ENCODE results near the gene CAPS2.

The CAPS2 gene

DNA sequence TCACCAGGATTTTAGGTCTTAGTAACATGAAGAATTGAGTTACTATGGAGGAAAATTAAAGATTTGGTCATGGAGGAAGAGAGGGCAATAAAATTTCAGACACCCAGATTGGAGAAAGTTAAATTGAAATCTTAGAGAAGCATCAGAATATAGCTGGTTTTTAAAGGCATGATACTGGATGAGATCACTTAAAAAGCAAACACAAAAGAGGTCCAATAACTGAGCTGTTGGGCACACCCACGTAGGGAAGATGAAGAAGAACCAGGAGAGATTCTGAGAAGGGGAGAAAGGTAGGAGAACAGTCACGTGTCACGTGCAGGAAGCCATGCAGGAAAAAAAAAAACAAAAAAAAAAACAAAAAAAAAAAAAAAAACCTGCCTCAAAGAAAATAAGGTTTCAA, 18.8 kb downstream of the CAPS2 start:
- Histone ChIP-seq H3K27me3 (ENCODE audit: insufficient read depth, low read length, poor library complexity, severe bottlenecking) (no peaks in the 10 kb centered on the region), H3K9me2 (replicated peaks; ENCODE audit: low read depth, low read length) (no peaks in the 10 kb centered on the region), H3K9me3 (ENCODE audit: insufficient read depth, low read depth, low read length) (no peaks in the 10 kb centered on the region), H3K9ac (ENCODE audit: low read depth, low read length, poor library complexity, severe bottlenecking) (no peak overlapping the region), H3K79me2 (ENCODE audit: insufficient read depth, low read length) (no peaks in the 10 kb centered on the region), H3K4me2 (ENCODE audit: low read depth, low read length, poor library complexity, severe bottlenecking) (no peak overlapping the region), H3F3A (ENCODE audit: low read depth) (no peaks in the 10 kb centered on the region), H3K4me1 (ENCODE audit: insufficient read depth, low read length, poor library complexity, severe bottlenecking) (no peaks in the 10 kb centered on the region), H3K4me3 (ENCODE audit: low read length, poor library complexity, severe bottlenecking) (no peak overlapping the region), H3K36me3 (ENCODE audit: insufficient read depth, low read length) (no peaks in the 10 kb centered on the region), H2AFZ (ENCODE audit: low read length) (no peak overlapping the region), H4K20me1 (ENCODE audit: insufficient read depth, low read length, poor library complexity, severe bottlenecking) (no peaks in the 10 kb centered on the region)
- TF ChIP-seq EZH2phosphoT487 (IDR thresholded peaks at IDR 0.05; ENCODE audit: borderline replicate concordance): no peak
- TF ChIP-seq CTCF (conservative IDR thresholded peaks at IDR 0.05; ENCODE audit: low read length): no peak

- Histone ChIP-seq H3K9me2 (replicated peaks; ENCODE audit: low read depth, low read length) (no peaks in the 10 kb centered on the region), H2AFZ (ENCODE audit: low read length) (no peak overlapping the region), H3K4me3 (ENCODE audit: low read length, poor library complexity, severe bottlenecking) (no peak overlapping the region), H4K20me1 (ENCODE audit: insufficient read depth, low read length, poor library complexity, severe bottlenecking) (no peaks in the 10 kb centered on the region), H3K4me2 (ENCODE audit: low read depth, low read length, poor library complexity, severe bottlenecking) (no peak overlapping the region), H3K4me1 (ENCODE audit: insufficient read depth, low read length, poor library complexity, severe bottlenecking) (no peaks in the 10 kb centered on the region), H3F3A (ENCODE audit: low read depth) (no peaks in the 10 kb centered on the region), H3K27me3 (ENCODE audit: insufficient read depth, low read length, poor library complexity, severe bottlenecking) (no peaks in the 10 kb centered on the region), H3K79me2 (ENCODE audit: insufficient read depth, low read length) (no peaks in the 10 kb centered on the region), H3K9ac (ENCODE audit: low read depth, low read length, poor library complexity, severe bottlenecking) (no peak overlapping the region), H3K36me3 (ENCODE audit: insufficient read depth, low read length) (no peaks in the 10 kb centered on the region), H3K9me3 (ENCODE audit: insufficient read depth, low read depth, low read length) (no peaks in the 10 kb centered on the region)
- no peak for TF ChIP-seq CTCF (conservative IDR thresholded peaks at IDR 0.05; ENCODE audit: low read length)
- no peak for TF ChIP-seq EZH2phosphoT487 (IDR thresholded peaks at IDR 0.05; ENCODE audit: borderline replicate concordance)
Observed at GRCh38 chr12:75308279-75308678, 21.8 kb downstream of the CAPS2 start.

DNA sequence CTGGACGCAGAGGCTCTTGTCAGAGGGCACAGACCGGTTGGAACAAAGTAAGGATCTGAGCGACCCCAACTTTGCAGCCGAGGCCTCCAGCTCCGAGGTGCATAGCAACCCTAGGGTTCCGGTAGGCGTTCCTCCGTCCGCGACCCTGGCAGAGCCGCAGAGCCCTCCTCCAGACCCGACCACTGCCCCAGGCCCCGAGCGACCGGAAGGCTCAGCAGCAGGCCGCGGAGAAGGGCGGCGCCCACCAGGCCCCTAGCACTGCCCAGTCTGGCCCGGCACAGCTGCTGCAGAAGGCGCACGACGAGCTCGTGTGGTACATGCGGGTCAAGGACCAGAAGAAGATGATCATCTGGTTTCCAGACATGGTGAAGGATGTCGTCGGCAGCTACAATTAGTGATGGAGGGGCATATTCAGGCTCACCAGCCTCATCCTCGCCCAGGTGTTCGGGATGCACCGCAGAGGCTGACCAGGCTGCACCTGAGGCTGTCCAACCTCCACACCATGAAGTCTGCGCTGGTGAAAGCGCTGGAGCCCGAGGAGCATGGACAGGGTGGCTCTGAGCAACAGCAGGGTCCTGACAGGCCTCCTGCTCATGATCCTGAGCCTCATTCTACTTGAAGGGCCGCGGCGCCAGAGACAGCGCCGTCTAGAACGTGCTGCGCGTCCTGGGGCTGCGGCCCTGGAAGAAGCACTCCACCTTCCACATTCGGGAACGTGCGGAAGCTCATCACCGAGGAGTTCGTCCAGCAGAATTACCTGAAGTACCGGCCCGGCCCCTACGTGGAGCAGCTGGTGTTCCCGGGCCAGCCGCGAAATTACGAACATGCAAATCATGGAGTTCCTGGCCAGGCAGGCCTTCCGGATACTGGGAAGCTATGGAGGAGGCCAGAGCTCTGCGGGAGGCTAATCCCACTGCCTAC, 24.5 kb downstream of the CAPS2 start:
- no peaks in the 10 kb centered on the region for H3K9me2 ChIP-seq (replicated peaks; ENCODE audit: low read depth, low read length)
- no peaks in the 10 kb centered on the region for H4K20me1 ChIP-seq (ENCODE audit: insufficient read depth, low read length, poor library complexity, severe bottlenecking)
- H3K79me2 ChIP-seq (ENCODE audit: insufficient read depth, low read length): no peaks in the 10 kb centered on the region
- H3K4me3 ChIP-seq (ENCODE audit: low read length, poor library complexity, severe bottlenecking): no peak overlapping the region
- no peak overlapping the region for H3K4me2 ChIP-seq (ENCODE audit: low read depth, low read length, poor library complexity, severe bottlenecking)
- no peak overlapping the region for H2AFZ ChIP-seq (ENCODE audit: low read length)
- H3K36me3 ChIP-seq (ENCODE audit: insufficient read depth, low read length): no peaks in the 10 kb centered on the region
- no peaks in the 10 kb centered on the region for H3K9me3 ChIP-seq (ENCODE audit: insufficient read depth, low read depth, low read length)
- H3K4me1 ChIP-seq (ENCODE audit: insufficient read depth, low read length, poor library complexity, severe bottlenecking): no peaks in the 10 kb centered on the region
- TF ChIP-seq CTCF (conservative IDR thresholded peaks at IDR 0.05; ENCODE audit: low read length): no peak
- no peak for TF ChIP-seq EZH2phosphoT487 (IDR thresholded peaks at IDR 0.05; ENCODE audit: borderline replicate concordance)
- H3K9ac ChIP-seq (ENCODE audit: low read depth, low read length, poor library complexity, severe bottlenecking): no peak overlapping the region
- no peaks in the 10 kb centered on the region for H3K27me3 ChIP-seq (ENCODE audit: insufficient read depth, low read length, poor library complexity, severe bottlenecking)
- H3F3A ChIP-seq (ENCODE audit: low read depth): no peaks in the 10 kb centered on the region
